ENCODE data around the gene CDC42BPA.

- TF ChIP-seq CTCF (IDR thresholded peaks at IDR 0.05; ENCODE audit: poor library complexity, severe bottlenecking) (no peak), RAD21 (conservative IDR thresholded peaks at IDR 0.05) (no peak), EZH2 (IDR thresholded peaks at IDR 0.05; ENCODE audit: borderline replicate concordance, insufficient read depth, low read length, poor library complexity, severe bottlenecking) (no peak), EP300 (conservative IDR thresholded peaks at IDR 0.05; ENCODE audit: poor library complexity, severe bottlenecking) (no peak), REST (IDR thresholded peaks at IDR 0.05; ENCODE audit: borderline replicate concordance) (no peak), POLR2AphosphoS5 (IDR thresholded peaks at IDR 0.05) (no peak), MXI1 (conservative IDR thresholded peaks at IDR 0.05; ENCODE audit: poor library complexity, severe bottlenecking) (no peak), TAF1 (IDR thresholded peaks at IDR 0.05; ENCODE audit: low read depth) (no peak), SMC3 (conservative IDR thresholded peaks at IDR 0.05; ENCODE audit: poor library complexity) (no peak)
Observed at GRCh38 chr1:227240983-227241382, 77.3 kb downstream of the CDC42BPA start.
